Fibroblast of upper back skin (primary cell): ENCODE data around the gene CTAGE1.
"Not testable (repeated sequence)": the region's sequence is repeated elsewhere in the genome, so short reads cannot be mapped to it uniquely, and the experiment has no call there.

Experiments used
- DNase-seq: peaks from one replicate; pipeline ENCODE4 v3.0.0-alpha.2; 2013

CTAGE1 gene

DNA sequence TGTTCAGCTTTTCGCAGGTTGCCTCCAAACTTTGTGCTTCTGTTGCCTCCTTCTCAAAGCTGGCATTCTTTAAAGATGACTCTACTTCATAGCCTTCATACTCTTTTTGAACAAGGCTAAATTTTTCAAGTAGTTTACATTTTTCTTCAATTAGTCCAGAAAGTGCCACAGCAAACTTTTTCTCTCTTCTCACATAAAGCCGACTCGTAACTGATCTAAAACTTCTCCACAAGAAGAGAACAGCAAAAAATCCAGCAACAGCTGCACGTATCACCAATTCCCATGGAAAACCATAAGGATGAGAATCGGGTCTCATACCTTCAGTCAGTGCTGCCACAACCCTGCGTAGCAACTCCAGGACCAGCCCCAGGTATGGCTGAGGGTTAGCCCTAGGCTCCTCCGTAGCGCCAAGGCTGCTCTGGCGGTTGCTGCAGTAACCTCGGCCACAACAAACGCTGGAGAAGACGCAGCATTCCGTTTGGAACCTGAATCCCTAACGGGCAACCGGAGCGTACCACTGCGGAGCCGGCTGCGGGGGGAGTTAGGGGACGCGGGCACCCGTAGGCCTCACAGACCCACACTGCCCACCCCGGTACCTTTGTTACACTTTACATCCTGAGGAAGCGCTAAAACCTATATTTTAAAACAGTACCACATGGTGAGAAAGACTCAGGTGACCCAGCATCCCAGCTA lies at the start of gene CTAGE1:
Gene CTAGE1 (minus strand): TSS at position 420 of the 693 bp plus-strand sequence. CDS start 104 bp downstream, at position 316.
- peak; percentile 46 for DNase-seq

DNA sequence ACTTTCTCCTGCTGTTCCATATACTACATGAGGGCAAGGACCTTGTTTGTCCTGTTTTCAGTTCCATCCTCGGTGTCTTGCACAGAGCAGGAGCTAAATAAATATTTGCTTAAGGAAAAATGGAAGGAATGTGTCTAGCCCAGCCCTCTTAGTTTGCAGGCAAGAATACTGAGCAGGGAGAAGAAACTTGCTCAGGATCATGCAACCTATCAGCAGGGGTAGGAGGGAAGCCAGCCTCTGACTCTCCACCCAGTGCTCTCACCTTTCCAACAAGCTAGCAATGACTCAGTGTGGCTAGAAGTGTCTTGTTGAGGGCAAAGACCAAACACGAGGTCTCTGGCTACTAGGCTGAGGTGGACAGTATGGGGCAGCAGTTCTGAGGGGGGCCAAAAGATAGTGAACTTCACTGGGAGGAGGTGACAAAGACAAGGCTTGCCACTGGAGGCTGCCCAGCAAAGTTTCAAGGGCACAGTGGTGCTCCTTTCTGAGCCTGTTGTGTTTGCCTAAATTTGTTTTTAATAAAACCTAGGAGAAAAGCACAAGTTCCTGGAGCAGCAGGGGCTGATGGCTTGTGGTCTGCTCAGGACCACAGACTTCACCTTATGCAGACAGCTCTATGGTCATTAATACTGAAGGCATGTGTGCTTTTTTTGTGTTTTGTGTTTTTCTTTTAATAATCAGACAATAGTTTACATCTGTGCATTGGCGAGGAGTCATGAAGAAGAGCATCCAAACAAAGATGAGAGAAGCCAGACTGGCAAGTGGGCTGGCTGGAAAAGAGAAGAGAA lies 49.1 kb upstream of the CTAGE1 start:
- peak; percentile 85 for DNase-seq

- DNase-seq, result peak; percentile 96
Observed at GRCh38 chr18:22465859-22466457, 48.2 kb upstream of the CTAGE1 start.

GRCh38 chr18:22463076-22463475 lies 45.4 kb upstream of the CTAGE1 start:
- no peak for DNase-seq

- no peak for DNase-seq
Observed at GRCh38 chr18:22459491-22459890, 41.8 kb upstream of the CTAGE1 start.

GRCh38 chr18:22457524-22457923 lies 39.8 kb upstream of the CTAGE1 start:
- DNase-seq, result no peak

DNA sequence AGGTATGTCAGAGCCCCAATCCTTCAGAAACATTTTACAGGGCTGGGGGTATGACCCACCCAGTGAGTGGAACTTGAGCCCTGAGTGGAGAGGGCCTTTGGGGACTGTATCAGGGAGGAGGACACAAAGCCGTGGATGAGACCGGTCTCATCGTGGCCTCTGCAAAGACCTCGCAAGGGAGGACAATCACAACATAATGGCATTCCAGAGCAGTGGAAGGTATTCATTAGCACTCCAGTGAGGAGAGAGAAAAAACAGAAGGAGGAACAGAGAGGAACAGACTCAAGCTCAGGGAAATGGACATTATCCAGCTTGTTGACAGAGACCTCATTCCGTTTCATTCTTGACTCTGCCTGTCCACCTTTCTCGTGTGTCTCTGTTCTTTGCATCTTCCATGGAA lies 38.8 kb upstream of the CTAGE1 start:
- no peak for DNase-seq

GRCh38 chr18:22456116-22456480 lies 38.4 kb upstream of the CTAGE1 start:
- DNase-seq, result no peak

DNA sequence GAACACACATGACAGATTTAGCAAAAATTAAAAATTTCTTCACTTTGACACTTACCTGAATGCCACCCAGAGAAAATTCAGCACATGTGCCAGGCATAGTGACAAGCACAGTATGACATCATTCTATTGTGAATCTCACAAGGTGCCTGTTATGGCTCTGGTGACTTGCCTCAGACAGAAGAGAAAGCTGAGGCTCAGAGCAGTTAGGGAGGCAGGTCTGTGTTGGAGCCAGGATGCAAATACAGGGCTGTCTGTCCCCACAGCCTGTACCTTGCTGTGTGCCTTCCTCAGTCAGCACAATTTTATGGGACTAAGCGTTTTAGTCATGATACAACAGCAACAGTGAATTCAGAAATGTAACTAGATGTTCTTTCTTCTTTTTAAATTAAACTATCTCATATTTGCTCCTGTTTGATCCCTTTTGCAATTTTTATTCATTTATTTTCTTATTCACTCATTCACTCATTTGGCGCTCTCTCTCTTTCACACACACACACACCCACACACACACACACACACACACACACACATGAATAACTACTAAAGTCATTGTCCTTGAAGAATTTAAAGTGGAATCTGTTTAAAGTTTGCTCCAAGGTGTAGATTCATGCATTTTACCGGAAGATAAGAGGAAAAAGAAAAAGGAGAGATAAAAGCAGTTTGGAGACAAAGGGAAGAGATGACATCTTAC lies 37.9 kb upstream of the CTAGE1 start:
- no peak for DNase-seq

GRCh38 chr18:22453315-22453714 lies 35.6 kb upstream of the CTAGE1 start:
- no peak for DNase-seq

DNA sequence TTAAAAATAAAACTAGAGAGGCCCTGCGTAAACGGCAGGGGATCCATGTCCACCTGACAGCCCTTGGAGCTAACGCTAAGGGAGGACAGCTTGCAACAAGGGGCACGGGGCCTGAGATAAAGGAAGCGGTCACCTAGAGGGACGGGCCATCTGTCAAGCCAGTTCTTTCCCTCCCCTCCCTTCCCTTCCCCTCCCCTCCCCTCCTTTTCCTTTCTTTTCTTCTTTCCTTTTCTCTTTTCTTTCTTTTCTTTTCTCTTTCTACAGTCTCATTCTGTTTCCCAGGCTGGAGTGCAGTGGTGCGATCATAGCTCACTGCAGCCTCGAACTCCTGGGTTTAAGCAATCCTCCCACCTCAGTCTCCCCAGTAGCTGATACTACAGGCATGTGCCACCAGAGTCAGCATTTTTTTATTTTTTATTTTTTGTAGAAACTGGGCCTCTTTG lies 34.5 kb upstream of the CTAGE1 start:
- DNase-seq, result no peak

DNA sequence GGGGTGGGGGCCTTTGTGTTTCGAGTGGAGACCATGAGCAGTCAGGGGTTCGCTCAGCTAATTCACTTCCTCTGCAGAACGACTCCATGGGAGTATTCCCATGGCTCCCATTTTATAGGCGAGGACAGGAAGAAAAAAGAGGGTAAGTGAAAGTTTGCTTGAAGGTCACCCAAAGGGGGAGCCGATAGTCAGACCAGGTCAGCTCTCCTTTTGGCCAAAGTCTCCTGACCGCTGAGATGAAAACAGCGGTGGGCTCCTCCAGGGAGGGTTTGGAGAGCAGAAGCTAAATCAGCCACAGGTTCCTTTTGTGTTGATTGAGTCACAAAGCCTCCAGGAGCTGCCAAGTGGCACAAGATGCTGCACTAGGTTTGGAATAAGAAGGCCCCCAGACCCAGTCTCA lies 34.1 kb upstream of the CTAGE1 start:
- DNase-seq, result no peak

DNA sequence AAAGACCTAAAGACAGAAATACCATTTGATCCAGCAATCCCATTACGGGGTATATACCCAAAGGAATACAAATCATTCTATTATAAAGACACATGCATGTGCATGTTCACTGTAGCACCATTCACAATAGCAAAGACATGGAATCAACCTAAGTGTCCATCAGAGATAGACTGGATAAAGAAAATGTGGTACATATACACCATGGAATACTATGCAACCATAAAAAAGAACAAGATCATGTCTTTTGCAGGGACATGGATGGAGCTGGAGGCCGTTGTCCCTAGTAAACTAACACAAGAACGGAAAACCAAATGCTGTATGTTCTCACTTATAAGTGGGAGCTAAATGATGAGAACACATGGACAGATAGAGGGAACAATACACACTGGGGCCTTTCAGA lies 33.1 kb upstream of the CTAGE1 start:
- not testable (repeated sequence) for DNase-seq

DNA sequence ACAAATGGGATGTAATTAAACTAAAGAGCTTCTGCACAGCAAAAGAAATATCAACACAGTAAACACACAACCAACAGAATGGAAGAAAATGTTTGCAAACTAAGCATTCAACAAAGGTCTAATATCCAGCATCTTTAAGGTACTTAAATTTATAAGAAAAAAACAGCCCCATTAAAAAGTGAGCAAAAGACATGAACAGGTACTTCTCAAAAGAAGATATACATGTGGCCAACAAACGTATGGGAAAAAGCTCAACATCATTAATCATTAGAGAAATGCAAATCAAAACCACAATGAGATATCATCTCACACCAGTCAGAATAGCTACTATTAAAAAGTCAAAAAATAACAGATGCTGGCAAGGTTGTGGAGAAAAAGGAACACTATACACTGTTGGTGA lies 32.6 kb upstream of the CTAGE1 start:
- not testable (repeated sequence) for DNase-seq

- DNase-seq, result not testable (repeated sequence)
Observed at GRCh38 chr18:22449753-22450152, 32.0 kb upstream of the CTAGE1 start.

- no peak for DNase-seq
Observed at GRCh38 chr18:22448238-22448637, 30.5 kb upstream of the CTAGE1 start.

GRCh38 chr18:22447792-22448191 lies 30.1 kb upstream of the CTAGE1 start:
- no peak for DNase-seq

GRCh38 chr18:22446911-22447310 lies 29.2 kb upstream of the CTAGE1 start:
- DNase-seq, result no peak

DNA sequence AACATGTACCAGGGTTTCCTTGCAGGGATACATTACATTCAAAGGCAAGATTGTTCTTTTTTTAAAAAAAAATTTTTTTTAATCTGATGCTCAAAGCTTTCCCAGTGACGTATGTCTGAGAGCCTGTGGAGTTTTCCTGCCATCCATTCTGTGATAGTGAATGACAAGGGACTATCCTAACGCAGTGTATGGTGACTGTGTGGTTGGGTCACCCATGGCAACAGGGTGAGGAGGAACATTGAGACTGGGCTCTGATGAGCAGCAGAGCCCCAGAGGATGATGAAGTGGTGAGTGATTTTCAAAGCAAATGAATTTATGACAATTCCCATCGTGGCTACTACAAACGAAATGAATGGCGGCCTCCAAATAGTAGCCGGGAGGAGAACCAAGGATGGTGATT lies 28.6 kb upstream of the CTAGE1 start:
- DNase-seq, result no peak

DNA sequence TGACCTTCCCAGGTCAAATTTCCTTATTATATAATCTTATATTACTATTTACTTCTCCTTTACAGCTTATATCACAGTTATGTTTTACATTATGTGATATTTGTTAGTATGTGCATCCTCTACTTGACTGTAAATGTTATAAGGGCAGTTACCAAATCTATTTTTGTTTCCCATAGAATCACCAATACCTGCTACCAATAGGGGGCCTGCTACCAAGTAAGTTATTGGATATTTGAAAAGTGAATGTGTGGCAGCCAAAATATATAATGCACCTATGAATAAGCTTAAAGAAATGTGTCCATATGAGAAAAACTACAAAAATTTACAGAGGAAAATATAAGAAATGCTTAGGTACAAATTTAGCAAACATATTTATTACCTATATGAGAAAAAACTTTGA lies 23.9 kb upstream of the CTAGE1 start:
- DNase-seq, result no peak

DNA sequence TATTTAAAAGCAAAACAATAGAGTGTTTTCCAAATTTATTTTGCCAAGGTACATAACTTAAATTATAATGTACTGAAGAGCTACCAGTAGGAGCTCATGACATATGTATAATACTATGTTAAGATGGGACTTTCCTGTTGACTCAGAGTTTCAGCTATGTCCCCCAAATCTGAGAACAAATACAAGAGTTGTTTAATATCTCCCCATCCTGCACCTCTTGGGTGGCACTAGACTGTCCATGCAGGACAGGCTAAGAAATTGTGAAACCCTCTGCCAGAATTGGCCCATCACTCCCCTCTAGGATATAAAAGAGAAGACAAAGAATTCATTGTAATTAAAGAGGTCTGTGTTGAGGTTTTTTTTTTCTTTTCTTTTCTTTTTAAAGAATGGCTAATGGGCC lies 21.7 kb upstream of the CTAGE1 start:
- peak; percentile 34 for DNase-seq

DNA sequence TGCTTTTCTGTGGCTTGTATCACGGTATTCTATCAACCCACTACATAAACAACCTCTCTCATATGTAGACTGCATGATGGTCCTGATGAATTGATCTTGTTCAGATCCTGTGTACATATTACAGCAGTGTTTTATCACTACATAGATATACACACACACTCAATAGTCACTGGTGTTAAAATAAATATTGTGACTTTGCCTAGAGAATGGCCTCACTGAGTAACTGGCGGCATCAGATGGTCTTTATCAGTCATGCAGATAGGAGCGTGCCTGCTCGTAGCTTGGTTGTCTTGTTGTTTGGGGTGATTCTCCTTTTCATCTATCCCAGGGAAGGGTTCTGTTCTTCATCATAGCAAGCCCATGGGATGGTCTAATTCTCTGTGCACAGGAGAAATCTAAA lies 18.4 kb upstream of the CTAGE1 start:
- DNase-seq, result no peak

GRCh38 chr18:22434973-22435608 lies 17.4 kb upstream of the CTAGE1 start:
- DNase-seq, result peak; percentile 81
